ENCODE data around the gene UBE2O.

UBE2O gene

GRCh38 chr17:76497699-76497978, 44.7 kb upstream of the UBE2O start:
- peaks cover 9% of the 10 kb centered on the region for H3K36me3 ChIP-seq (replicated peaks; ENCODE audit: low read depth, low read length)
- no peak for TF ChIP-seq EZH2phosphoT487 (IDR thresholded peaks at IDR 0.05; ENCODE audit: low read depth)
- TF ChIP-seq CTCF (IDR thresholded peaks at IDR 0.05; ENCODE audit: low read depth, low read length), result no peak
- peaks cover 50% of the 10 kb centered on the region for H3K4me1 ChIP-seq (ENCODE audit: low read length)
- H3K27ac ChIP-seq (ENCODE audit: low read length), result no peak overlapping the region
- no peak overlapping the region for H3K4me3 ChIP-seq (ENCODE audit: low read length)
- H3K9me3 ChIP-seq (ENCODE audit: insufficient read depth, low read length), result no peaks in the 10 kb centered on the region
- no peak overlapping the region for H3K9ac ChIP-seq (ENCODE audit: low read length)
- no peaks in the 10 kb centered on the region for H3K27me3 ChIP-seq (ENCODE audit: low read depth, low read length)
- no peak overlapping the region for H3K4me2 ChIP-seq (ENCODE audit: low read length)
- H3K79me2 ChIP-seq (ENCODE audit: low read length), result peaks cover 40% of the 10 kb centered on the region
- no peaks in the 10 kb centered on the region for H4K20me1 ChIP-seq (ENCODE audit: insufficient read depth, low read length)
- no peak overlapping the region for H2AFZ ChIP-seq (ENCODE audit: low read depth, low read length)

- H3K36me3 ChIP-seq (replicated peaks; ENCODE audit: low read depth, low read length), result peaks cover 9% of the 10 kb centered on the region
- no peak overlapping the region for H2AFZ ChIP-seq (ENCODE audit: low read depth, low read length)
- H3K27ac ChIP-seq (ENCODE audit: low read length), result no peak overlapping the region
- H3K4me3 ChIP-seq (ENCODE audit: low read length), result no peak overlapping the region
- no peak for TF ChIP-seq CTCF (IDR thresholded peaks at IDR 0.05; ENCODE audit: low read depth, low read length)
- no peak for TF ChIP-seq EZH2phosphoT487 (IDR thresholded peaks at IDR 0.05; ENCODE audit: low read depth)
- no peaks in the 10 kb centered on the region for H4K20me1 ChIP-seq (ENCODE audit: insufficient read depth, low read length)
- peaks cover 55% of the 10 kb centered on the region for H3K4me1 ChIP-seq (ENCODE audit: low read length)
- H3K79me2 ChIP-seq (ENCODE audit: low read length), result peaks cover 40% of the 10 kb centered on the region
- no peak overlapping the region for H3K9ac ChIP-seq (ENCODE audit: low read length)
- H3K9me3 ChIP-seq (ENCODE audit: insufficient read depth, low read length), result no peaks in the 10 kb centered on the region
- H3K27me3 ChIP-seq (ENCODE audit: low read depth, low read length), result no peaks in the 10 kb centered on the region
- no peak overlapping the region for H3K4me2 ChIP-seq (ENCODE audit: low read length)
These were observed 43.5 kb upstream of the UBE2O start for GRCh38 chr17:76496464-76496863.

- TF ChIP-seq CTCF (IDR thresholded peaks at IDR 0.05; ENCODE audit: low read depth, low read length) (no peak), EZH2phosphoT487 (IDR thresholded peaks at IDR 0.05; ENCODE audit: low read depth) (no peak)
- no peaks in the 10 kb centered on the region for H3K27me3 ChIP-seq (ENCODE audit: low read depth, low read length)
- H4K20me1 ChIP-seq (ENCODE audit: insufficient read depth, low read length), result no peaks in the 10 kb centered on the region
- no peak overlapping the region for H3K27ac ChIP-seq (ENCODE audit: low read length)
- no peak overlapping the region for H2AFZ ChIP-seq (ENCODE audit: low read depth, low read length)
- no peaks in the 10 kb centered on the region for H3K9me3 ChIP-seq (ENCODE audit: insufficient read depth, low read length)
- H3K79me2 ChIP-seq (ENCODE audit: low read length), result peaks cover 37% of the 10 kb centered on the region
- H3K9ac ChIP-seq (ENCODE audit: low read length), result no peak overlapping the region
- H3K36me3 ChIP-seq (replicated peaks; ENCODE audit: low read depth, low read length), result peaks cover 9% of the 10 kb centered on the region
- H3K4me2 ChIP-seq (ENCODE audit: low read length), result no peak overlapping the region
- H3K4me3 ChIP-seq (ENCODE audit: low read length), result no peak overlapping the region
- H3K4me1 ChIP-seq (ENCODE audit: low read length), result peaks cover 56% of the 10 kb centered on the region
These were observed 42.9 kb upstream of the UBE2O start for GRCh38 chr17:76495663-76496400.

- H3K4me1 ChIP-seq (ENCODE audit: low read length), result peaks cover 43% of the 10 kb centered on the region
- H3K9ac ChIP-seq (ENCODE audit: low read length), result peak overlapping the region; percentile 68
- TF ChIP-seq CTCF (IDR thresholded peaks at IDR 0.05; ENCODE audit: low read depth, low read length) (no peak), EZH2phosphoT487 (IDR thresholded peaks at IDR 0.05; ENCODE audit: low read depth) (no peak)
These were observed 40.7 kb upstream of the UBE2O start for GRCh38 chr17:76493505-76494167.

More at GRCh38 chr17:76493505-76494167, 40.7 kb upstream of the UBE2O start:
- no peaks in the 10 kb centered on the region for H3K9me3 ChIP-seq (ENCODE audit: insufficient read depth, low read length)
- peak overlapping the region; percentile 62 for H3K27ac ChIP-seq (ENCODE audit: low read length)
- peaks cover 15% of the 10 kb centered on the region for H3K79me2 ChIP-seq (ENCODE audit: low read length)
- peak overlapping the region; percentile 81 for H3K4me2 ChIP-seq (ENCODE audit: low read length)
- H3K27me3 ChIP-seq (ENCODE audit: low read depth, low read length), result no peaks in the 10 kb centered on the region
- no peaks in the 10 kb centered on the region for H4K20me1 ChIP-seq (ENCODE audit: insufficient read depth, low read length)
- H3K4me3 ChIP-seq (ENCODE audit: low read length), result peak overlapping the region; percentile 57
- H3K36me3 ChIP-seq (replicated peaks; ENCODE audit: low read depth, low read length), result peaks cover 6% of the 10 kb centered on the region
- no peak overlapping the region for H2AFZ ChIP-seq (ENCODE audit: low read depth, low read length)
